Renal cortex interstitium (tissue), 3 donors: ENCODE results near the gene C6orf52. TPM values are rescaled to one million over a fixed set of nuclear protein-coding genes. Genes with fewer than 3 reads are reported as not detected.

ENCODE experiments used
- polyA plus RNA-seq, 3 donors: library from polyadenylated mRNA; unstranded; fragments of 120-200 nt; gene quantifications; one replicate each; pipeline ENCODE4 v1.2.1, GENCODE V29; 2013; ENCODE audit not compliant: insufficient read length in 3 of 3

The C6orf52 gene
- polyA plus RNA-seq, 3 donors = 2.8 to 3.4 (median 3.2) TPM

Other genes with a start within 250 kb of the C6orf52 start
- 10 to 100 TPM; 14.4 to 21.2 (median 18.2) TPM for gene GCNT2, start 173.3 kb downstream of the C6orf52 start, polyA plus RNA-seq
- 10 to 100 TPM; 18.6 to 23.6 (median 21.8) TPM for gene PAK1IP1, start 356 bp upstream of the C6orf52 start, polyA plus RNA-seq
- gene TMEM14C, start 28.5 kb upstream of the C6orf52 start, polyA plus RNA-seq = 100 to 1,000 TPM; 147 to 181 (median 149) TPM
- 100 to 1,000 TPM in 2 of 3 donors, 10 to 100 TPM in 1; 89.7 to 114 (median 105) TPM for gene TMEM14B, start 53.2 kb upstream of the C6orf52 start, polyA plus RNA-seq
- gene MAK, start 143.9 kb upstream of the C6orf52 start, polyA plus RNA-seq = 1 to 10 TPM; 1.4 to 2.7 (median 1.9) TPM
- under 1 TPM; 0.07 to 0.17 (median 0.09) TPM for gene GCM2, start 187.4 kb upstream of the C6orf52 start, polyA plus RNA-seq
- gene SYCP2L, start 192.4 kb upstream of the C6orf52 start, polyA plus RNA-seq = 1 to 10 TPM; 3.4 to 6.1 (median 3.7) TPM